GM18498 (cell line): Measurements from ENCODE around the gene PTPRK.

Experiments used
- ATAC-seq: cut with Tn5 transposase; IDR thresholded peaks from one replicate; pipeline ENCODE4 v1.9.1; 2021; ENCODE audit warnings: mild to moderate bottlenecking, moderate library complexity; ENCODE audit not compliant: unreplicated experiment

Gene PTPRK

GRCh38 chr6:128156321-128157111 lies 363.9 kb downstream of the PTPRK start:
- ATAC-seq: no peak

GRCh38 chr6:128155826-128156225 lies 364.6 kb downstream of the PTPRK start:
- no peak for ATAC-seq

- no peak for ATAC-seq
These were observed 367.8 kb downstream of the PTPRK start for GRCh38 chr6:128152551-128152950.

GRCh38 chr6:128150376-128150775 lies 370.0 kb downstream of the PTPRK start:
- ATAC-seq: no peak

GRCh38 chr6:128149796-128150195 lies 370.6 kb downstream of the PTPRK start:
- ATAC-seq: no peak

GRCh38 chr6:128144320-128144719 lies 376.1 kb downstream of the PTPRK start:
- no peak for ATAC-seq

GRCh38 chr6:128141932-128142331 lies 378.5 kb downstream of the PTPRK start:
- no peak for ATAC-seq

- no peak for ATAC-seq
These were observed 380.9 kb downstream of the PTPRK start for GRCh38 chr6:128139519-128139918.

- ATAC-seq: no peak
These were observed 381.7 kb downstream of the PTPRK start for GRCh38 chr6:128138694-128139093.

- peak; percentile 66 for ATAC-seq
These were observed 385.1 kb downstream of the PTPRK start for GRCh38 chr6:128135325-128135724.

GRCh38 chr6:128131566-128131965 lies 388.8 kb downstream of the PTPRK start:
- ATAC-seq: no peak

- ATAC-seq: no peak
These were observed 389.4 kb downstream of the PTPRK start for GRCh38 chr6:128131036-128131435.

- no peak for ATAC-seq
These were observed 390.7 kb downstream of the PTPRK start for GRCh38 chr6:128129679-128130078.

- no peak for ATAC-seq
These were observed 392.7 kb downstream of the PTPRK start for GRCh38 chr6:128127650-128128049.

- ATAC-seq: no peak
These were observed 395.7 kb downstream of the PTPRK start for GRCh38 chr6:128124713-128125112.

- ATAC-seq: no peak
These were observed 398.8 kb downstream of the PTPRK start for GRCh38 chr6:128121610-128122009.

- ATAC-seq: no peak
These were observed 399.2 kb downstream of the PTPRK start for GRCh38 chr6:128121190-128121589.

GRCh38 chr6:128118401-128118800 lies 402.0 kb downstream of the PTPRK start:
- ATAC-seq: no peak

- no peak for ATAC-seq
These were observed 402.5 kb downstream of the PTPRK start for GRCh38 chr6:128117916-128118315.

- ATAC-seq: no peak
These were observed 406.2 kb downstream of the PTPRK start for GRCh38 chr6:128114164-128114563.

- ATAC-seq: peak; percentile 79
These were observed 407.9 kb downstream of the PTPRK start for GRCh38 chr6:128112494-128112893.

GRCh38 chr6:128111096-128111495 lies 409.3 kb downstream of the PTPRK start:
- no peak for ATAC-seq

- ATAC-seq: no peak
These were observed 412.7 kb downstream of the PTPRK start for GRCh38 chr6:128107682-128108081.
